Measurements from ENCODE around the gene FGF2. TPM values are rescaled to one million over a fixed set of nuclear protein-coding genes. Genes with fewer than 3 reads are reported as not detected.

Gene FGF2
- total RNA-seq, 1 experiment from 2014 or later: 3.8 TPM

GRCh38 chr4:122814426-122814825 lies 12.2 kb upstream of the FGF2 start:
- Histone ChIP-seq H3K9ac (ENCODE audit: low read length) (no peak overlapping the region), H3K27me3 (ENCODE audit: insufficient read depth, low read length) (no peaks in the 10 kb centered on the region), H3K27ac (ENCODE audit: low read depth, low read length) (no peak overlapping the region), H3K4me2 (ENCODE audit: low read length) (no peak overlapping the region), H3K4me1 (ENCODE audit: control insufficient read depth in 1 of 2, insufficient read depth in 2 of 2, low read length in 2 of 2) (no peaks in the 10 kb centered on the region), H4K20me1 (ENCODE audit: insufficient read depth) (no peaks in the 10 kb centered on the region), H3K36me3 (ENCODE audit: control insufficient read depth in 1 of 2, insufficient read depth in 2 of 2, low read length in 2 of 2) (no peaks in the 10 kb centered on the region), H3K79me2 (ENCODE audit: insufficient read depth, low read length) (no peaks in the 10 kb centered on the region), H3K9me2 (ENCODE audit: insufficient read depth) (no peaks in the 10 kb centered on the region), H3K4me3 (replicated peaks in 1 of 2; ENCODE audit: low read depth in 1 of 2, low read length in 2 of 2) (no peak overlapping the region), H3K9me3 (ENCODE audit: control insufficient read depth in 1 of 2, insufficient read depth in 1 of 2, low read depth in 1 of 2, low read length in 2 of 2) (no peaks in the 10 kb centered on the region), H2AFZ (ENCODE audit: low read depth, low read length, poor library complexity, severe bottlenecking) (no peak overlapping the region)
- ChIA-PET CTCF (no interaction called here), POLR2A (no interaction called here), RAD21 (ENCODE audit: low non-redundant PET in 1 of 2, low total read pairs in 2 of 2, uncharacterized antibody in 2 of 2, unreplicated experiment in 2 of 2) (no interaction called here)
- BruUV-seq (replicated peaks): no TSS peak
- DNase-seq (ENCODE audit: low read depth, low spot score) (no peak), ATAC-seq (no peak)
- TF ChIP-seq ELF1 (IDR thresholded peaks at IDR 0.05; ENCODE audit: borderline replicate concordance, low read depth): no peak
- TF ChIP-seq POLR2A (IDR thresholded peaks at IDR 0.05; ENCODE audit: borderline replicate concordance, extremely low read depth, insufficient read depth, insufficient read length): no peak
- TF ChIP-seq RAD21 (IDR thresholded peaks at IDR 0.05; ENCODE audit: low read depth): no peak
- TF ChIP-seq EZH2 (IDR thresholded peaks at IDR 0.05): no peak
- no peak for TF ChIP-seq SIN3A (IDR thresholded peaks at IDR 0.05; ENCODE audit: low read depth)
- no peak for TF ChIP-seq ZFX (IDR thresholded peaks at IDR 0.05)
- TF ChIP-seq POLR2AphosphoS5 (IDR thresholded peaks at IDR 0.05; ENCODE audit: low read depth, low read length): no peak
- TF ChIP-seq CEBPB (IDR thresholded peaks at IDR 0.05; ENCODE audit: low read depth): no peak
- no peak for TF ChIP-seq SRF (IDR thresholded peaks at IDR 0.05; ENCODE audit: low read depth)
- TF ChIP-seq ZBTB33 (IDR thresholded peaks at IDR 0.05; ENCODE audit: extremely low read depth, insufficient replicate concordance, low read length): no peak
- intact Hi-C loops (cut with micrococcal nuclease): no loop called here

- H3K27ac ChIP-seq (ENCODE audit: low read depth, low read length): no peak overlapping the region
- no peak for TF ChIP-seq MAX (IDR thresholded peaks at IDR 0.05)
- no peak for TF ChIP-seq EGR1 (IDR thresholded peaks at IDR 0.05; ENCODE audit: low read depth)
- no peak for TF ChIP-seq ZBTB33 (IDR thresholded peaks at IDR 0.05; ENCODE audit: extremely low read depth, insufficient replicate concordance, low read length)
- TF ChIP-seq EZH2 (IDR thresholded peaks at IDR 0.05): no peak
- TF ChIP-seq POLR2A (IDR thresholded peaks at IDR 0.05; ENCODE audit: borderline replicate concordance, extremely low read depth, insufficient read depth, insufficient read length): no peak
- no TSS peak for BruUV-seq (replicated peaks)
- RAD21 ChIA-PET (ENCODE audit: low non-redundant PET in 1 of 2, low total read pairs in 2 of 2, uncharacterized antibody in 2 of 2, unreplicated experiment in 2 of 2): no interaction called here
- H3K9ac ChIP-seq (ENCODE audit: low read length): no peak overlapping the region
- no peaks in the 10 kb centered on the region for H3K9me2 ChIP-seq (ENCODE audit: insufficient read depth)
- intact Hi-C loops (cut with micrococcal nuclease): no loop called here
- no peak overlapping the region for H2AFZ ChIP-seq (ENCODE audit: low read depth, low read length, poor library complexity, severe bottlenecking)
- no peaks in the 10 kb centered on the region for H3K9me3 ChIP-seq (ENCODE audit: control insufficient read depth in 1 of 2, insufficient read depth in 1 of 2, low read depth in 1 of 2, low read length in 2 of 2)
- H4K20me1 ChIP-seq (ENCODE audit: insufficient read depth): no peaks in the 10 kb centered on the region
- H3K36me3 ChIP-seq (ENCODE audit: control insufficient read depth in 1 of 2, insufficient read depth in 2 of 2, low read length in 2 of 2): no peaks in the 10 kb centered on the region
- ATAC-seq: no peak
- no peak overlapping the region for H3K4me2 ChIP-seq (ENCODE audit: low read length)
- no peak overlapping the region for H3K4me3 ChIP-seq (replicated peaks in 1 of 2; ENCODE audit: low read depth in 1 of 2, low read length in 2 of 2)
- CTCF ChIA-PET: no interaction called here
- no peaks in the 10 kb centered on the region for H3K79me2 ChIP-seq (ENCODE audit: insufficient read depth, low read length)
- no peaks in the 10 kb centered on the region for H3K27me3 ChIP-seq (ENCODE audit: insufficient read depth, low read length)
- POLR2A ChIA-PET: no interaction called here
- peaks cover 0 to 6% of the 10 kb centered on the region in 2 experiments; a peak in 3 of 4 replicates for H3K4me1 ChIP-seq (ENCODE audit: control insufficient read depth in 1 of 2, insufficient read depth in 2 of 2, low read length in 2 of 2)
- DNase-seq (ENCODE audit: low read depth, low spot score): no peak
These were observed 11.4 kb upstream of the FGF2 start for GRCh38 chr4:122815248-122815647.

All from HCT116 (cell line).